Glutamatergic neuron (in vitro differentiated cells): Measurements from ENCODE around the gene FAM234B. TPM values are rescaled to one million over a fixed set of nuclear protein-coding genes. Genes with fewer than 3 reads are reported as not detected.

Source experiments
- DNase-seq: peaks from one replicate; pipeline ENCODE4 v3.0.0; 2022
- H3K27ac Mint-ChIP-seq: one replicate; pipeline ENCODE4 v1.8.0; 2020; ENCODE audit warnings: mild to moderate bottlenecking, mixed read lengths, inconsistent platforms; ENCODE audit not compliant: unreplicated experiment
- H3K27me3 Mint-ChIP-seq: one replicate; pipeline ENCODE4 v1.8.0; 2020; ENCODE audit warnings: mild to moderate bottlenecking, moderate library complexity, mixed read lengths, inconsistent platforms; ENCODE audit not compliant: unreplicated experiment
- H3K36me3 Mint-ChIP-seq: one replicate; pipeline ENCODE4 v1.8.0; 2020; ENCODE audit warnings: mild to moderate bottlenecking, mixed read lengths, inconsistent platforms; ENCODE audit not compliant: unreplicated experiment
- H3K4me1 Mint-ChIP-seq: one replicate; pipeline ENCODE4 v1.8.0; 2020; ENCODE audit warnings: mild to moderate bottlenecking, low read depth, mixed read lengths, inconsistent platforms; ENCODE audit not compliant: unreplicated experiment
- H3K4me3 Mint-ChIP-seq: one replicate; pipeline ENCODE4 v1.8.0; 2020; ENCODE audit warnings: mild to moderate bottlenecking, mixed read lengths, inconsistent platforms; ENCODE audit not compliant: unreplicated experiment
- H3K9me3 Mint-ChIP-seq: one replicate; pipeline ENCODE4 v1.8.0; 2020; ENCODE audit warnings: mild to moderate bottlenecking, moderate library complexity, mixed read lengths, inconsistent platforms; ENCODE audit not compliant: unreplicated experiment
- total RNA-seq: library from RNA; stranded (reverse); fragmentation: NEBNext Ultra II Directional; extraction: Animal tissue kit (Norgen Biotek cat#: 25700); gene quantifications from one replicate; pipeline ENCODE4 v1.2.1, GENCODE V29; 2021; ENCODE audit not compliant: unreplicated experiment
- TF ChIP-seq, protein P1 (sequence below): fragments of 200-600 bp; sonication (generic); IDR thresholded peaks from one replicate; pipeline ENCODE4 v1.5.0; 2021; ENCODE audit not compliant: partially characterized antibody, unreplicated experiment

FAM234B gene
- total RNA-seq, 1 donor from 2014 or later: 26.8 TPM

DNA sequence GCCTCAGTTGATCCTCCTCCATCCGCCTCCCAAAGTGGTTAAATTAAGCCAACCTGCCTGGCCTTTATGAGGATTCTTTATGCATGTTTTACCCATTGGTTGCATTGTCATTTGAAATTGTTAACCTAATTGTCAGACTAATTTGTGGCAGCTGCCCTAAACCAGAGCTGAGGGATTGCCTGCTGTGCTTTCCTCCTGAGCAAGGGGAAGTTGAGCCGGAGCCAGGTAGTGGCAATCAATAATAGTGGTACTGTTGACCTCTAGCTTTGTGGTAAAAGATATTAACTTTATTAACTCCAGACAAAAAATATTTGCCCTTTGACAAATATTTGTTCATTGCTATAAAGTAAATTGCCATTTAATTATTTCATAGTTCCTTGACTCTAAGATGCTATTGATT, 38.5 kb upstream of the FAM234B start:
- Mint-ChIP-seq H3K36me3 (peaks cover 5% of the 10 kb centered on the region), H3K27ac (no peak overlapping the region), H3K4me3 (no peak overlapping the region), H3K9me3 (peaks cover 5% of the 10 kb centered on the region), H3K27me3 (peaks cover 8% of the 10 kb centered on the region), H3K4me1 (peaks cover 6% of the 10 kb centered on the region)
- TF ChIP-seq, protein P1, sequence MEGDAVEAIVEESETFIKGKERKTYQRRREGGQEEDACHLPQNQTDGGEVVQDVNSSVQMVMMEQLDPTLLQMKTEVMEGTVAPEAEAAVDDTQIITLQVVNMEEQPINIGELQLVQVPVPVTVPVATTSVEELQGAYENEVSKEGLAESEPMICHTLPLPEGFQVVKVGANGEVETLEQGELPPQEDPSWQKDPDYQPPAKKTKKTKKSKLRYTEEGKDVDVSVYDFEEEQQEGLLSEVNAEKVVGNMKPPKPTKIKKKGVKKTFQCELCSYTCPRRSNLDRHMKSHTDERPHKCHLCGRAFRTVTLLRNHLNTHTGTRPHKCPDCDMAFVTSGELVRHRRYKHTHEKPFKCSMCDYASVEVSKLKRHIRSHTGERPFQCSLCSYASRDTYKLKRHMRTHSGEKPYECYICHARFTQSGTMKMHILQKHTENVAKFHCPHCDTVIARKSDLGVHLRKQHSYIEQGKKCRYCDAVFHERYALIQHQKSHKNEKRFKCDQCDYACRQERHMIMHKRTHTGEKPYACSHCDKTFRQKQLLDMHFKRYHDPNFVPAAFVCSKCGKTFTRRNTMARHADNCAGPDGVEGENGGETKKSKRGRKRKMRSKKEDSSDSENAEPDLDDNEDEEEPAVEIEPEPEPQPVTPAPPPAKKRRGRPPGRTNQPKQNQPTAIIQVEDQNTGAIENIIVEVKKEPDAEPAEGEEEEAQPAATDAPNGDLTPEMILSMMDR: no peak
- no peak for DNase-seq

DNA sequence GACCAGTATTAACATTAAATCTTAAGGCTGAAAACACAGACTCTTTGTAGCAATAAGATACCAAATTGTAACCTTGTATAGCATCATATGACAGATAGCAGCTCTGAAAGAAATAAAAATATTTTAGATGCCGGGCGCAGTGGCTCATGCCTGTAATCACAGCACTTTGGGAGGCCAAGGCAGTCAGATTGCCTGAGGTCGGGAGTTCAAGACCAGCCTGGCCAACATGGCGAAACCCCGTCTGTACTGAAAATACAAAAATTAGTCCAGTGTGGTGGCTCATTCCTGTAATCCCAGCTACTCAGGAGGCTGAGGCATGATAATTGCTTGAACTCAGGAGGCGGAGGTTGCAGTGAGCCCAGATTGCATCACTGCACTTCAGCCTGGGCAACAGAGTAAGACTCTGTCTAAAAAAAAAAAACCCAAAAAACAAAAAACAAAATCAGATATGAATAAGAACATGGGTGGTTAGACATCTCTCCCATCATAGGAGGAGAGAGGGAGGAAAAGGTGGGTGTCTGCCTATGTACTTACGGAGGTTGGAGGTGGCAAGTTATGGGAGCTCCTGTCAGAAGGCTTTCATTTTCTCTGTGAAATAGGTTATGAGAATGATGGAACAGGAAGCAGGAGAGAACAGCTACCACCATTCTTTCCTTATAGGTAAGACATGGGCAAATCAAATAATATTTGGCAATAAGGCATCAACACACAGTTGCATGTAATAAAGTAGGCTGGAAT, 36.5 kb upstream of the FAM234B start:
- no peaks in the 10 kb centered on the region for H3K36me3 Mint-ChIP-seq
- TF ChIP-seq, protein P1: no peak
- no peak for DNase-seq
- H3K4me1 Mint-ChIP-seq: no peaks in the 10 kb centered on the region
- no peaks in the 10 kb centered on the region for H3K27me3 Mint-ChIP-seq
- H3K4me3 Mint-ChIP-seq: no peak overlapping the region
- no peaks in the 10 kb centered on the region for H3K9me3 Mint-ChIP-seq
- no peak overlapping the region for H3K27ac Mint-ChIP-seq

DNA sequence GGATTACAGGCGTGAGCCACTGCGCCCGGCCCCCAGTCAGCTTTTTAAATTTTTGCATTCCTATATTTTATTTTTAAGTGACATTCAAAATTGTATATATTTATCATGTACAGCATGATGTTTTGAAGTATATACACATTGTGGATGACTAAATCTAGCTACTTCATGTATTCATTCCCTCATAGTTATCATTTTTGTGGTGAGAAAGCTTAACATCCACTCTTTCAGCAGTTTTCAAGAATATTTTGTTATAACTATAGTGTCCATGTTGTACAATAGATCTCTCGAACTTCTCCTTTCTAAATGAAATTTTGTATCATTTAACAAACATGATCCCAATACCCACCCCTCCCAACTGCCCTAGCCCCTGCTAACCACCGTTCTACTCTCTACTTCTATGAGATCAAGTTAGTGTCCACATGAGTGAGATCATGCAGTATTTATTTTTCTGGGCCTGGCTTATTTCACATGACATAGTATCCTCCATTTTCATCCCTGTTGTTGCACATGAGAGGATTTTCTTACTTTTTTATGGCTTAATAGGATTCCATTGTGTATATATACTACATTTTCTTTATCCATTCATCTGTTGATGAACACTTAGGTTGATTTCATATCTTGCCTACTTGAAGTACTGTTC, 35.3 kb upstream of the FAM234B start:
- TF ChIP-seq, protein P1: no peak

DNA sequence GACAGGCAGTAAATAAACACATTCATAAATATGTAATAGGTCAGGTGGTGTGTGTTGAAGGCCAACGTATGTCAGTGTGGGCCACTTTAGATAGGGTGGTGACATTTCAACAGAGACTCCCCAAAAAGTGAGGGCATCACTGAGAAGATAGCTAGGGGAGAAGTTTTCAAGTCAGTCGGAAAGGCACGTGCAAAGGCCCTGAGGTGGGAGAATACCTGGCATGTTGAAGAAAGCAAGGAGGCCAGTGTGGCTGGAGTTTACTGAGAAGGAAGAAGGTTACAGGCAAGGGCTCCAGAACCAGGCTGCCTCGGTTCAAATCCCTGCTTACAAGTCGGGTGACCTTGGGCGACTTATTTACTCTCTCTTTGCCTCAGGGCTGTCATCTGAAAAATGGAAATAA, 33.1 kb upstream of the FAM234B start:
- Mint-ChIP-seq H3K4me1 (no peaks in the 10 kb centered on the region), H3K27ac (no peak overlapping the region), H3K36me3 (no peaks in the 10 kb centered on the region), H3K4me3 (no peak overlapping the region), H3K27me3 (no peaks in the 10 kb centered on the region), H3K9me3 (no peaks in the 10 kb centered on the region)
- DNase-seq: no peak
- TF ChIP-seq, protein P1: no peak

More for the DNA sequence above, 35.3 kb upstream of the FAM234B start:
- DNase-seq: no peak
- no peaks in the 10 kb centered on the region for H3K36me3 Mint-ChIP-seq
- H3K9me3 Mint-ChIP-seq: no peaks in the 10 kb centered on the region
- no peaks in the 10 kb centered on the region for H3K4me1 Mint-ChIP-seq
- H3K4me3 Mint-ChIP-seq: no peak overlapping the region
- H3K27me3 Mint-ChIP-seq: no peaks in the 10 kb centered on the region
- H3K27ac Mint-ChIP-seq: no peak overlapping the region

DNA sequence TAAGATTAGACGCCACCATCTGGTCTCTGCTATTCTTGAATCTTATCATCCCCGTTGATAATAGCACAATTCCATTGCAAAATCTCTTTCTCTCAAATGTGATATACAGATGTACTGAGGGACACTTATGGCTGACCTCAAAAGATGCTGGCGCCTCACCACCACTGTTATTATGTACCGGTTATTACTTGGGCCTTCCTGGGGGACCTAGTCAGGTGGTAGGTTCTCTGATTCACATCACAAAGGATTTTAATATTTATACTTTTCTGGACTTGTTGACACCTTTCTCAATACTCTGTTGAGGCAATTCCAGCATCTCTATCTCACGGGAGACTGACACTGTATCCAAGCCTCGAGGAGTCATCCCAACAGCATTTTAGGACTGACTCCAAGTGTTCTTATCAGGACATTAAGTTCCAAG, 21.3 kb upstream of the FAM234B start:
- H3K4me3 Mint-ChIP-seq: no peak overlapping the region
- TF ChIP-seq, protein P1: no peak
- peaks cover 2% of the 10 kb centered on the region for H3K9me3 Mint-ChIP-seq
- no peak for DNase-seq
- peaks cover 2% of the 10 kb centered on the region for H3K4me1 Mint-ChIP-seq
- H3K27ac Mint-ChIP-seq: no peak overlapping the region
- H3K36me3 Mint-ChIP-seq: no peaks in the 10 kb centered on the region
- no peaks in the 10 kb centered on the region for H3K27me3 Mint-ChIP-seq
